NT2/D1 (cell line): ENCODE measurements around the gene BRAT1.

Experiments used
- DNase-seq: peaks from one replicate; pipeline ENCODE4 v3.0.0-alpha.2; 2011; ENCODE audit warnings: low read depth, low spot score
- H3K27me3 ChIP-seq: 2 replicates; pipeline ENCODE4 v1.6.0; 2011; ENCODE audit warnings: mild to moderate bottlenecking; ENCODE audit not compliant: insufficient read length, insufficient read depth
- H3K36me3 ChIP-seq: 2 replicates; pipeline ENCODE4 v1.6.1; 2011; ENCODE audit warnings: mild to moderate bottlenecking, low read length, mixed read lengths; ENCODE audit not compliant: insufficient read depth, insufficient read length
- H3K4me1 ChIP-seq: 2 replicates; pipeline ENCODE4 v1.5.1; 2011; ENCODE audit not compliant: insufficient read depth, insufficient read length
- H3K4me3 ChIP-seq: 2 replicates; pipeline ENCODE4 v1.5.1; 2011; ENCODE audit warnings: low read depth; ENCODE audit not compliant: insufficient read length
- H3K9ac ChIP-seq: 2 replicates; pipeline ENCODE4 v1.6.0; 2011; ENCODE audit warnings: low read depth; ENCODE audit not compliant: insufficient read length
- H3K9me3 ChIP-seq: 2 replicates; pipeline ENCODE4 v1.5.1; 2011; ENCODE audit warnings: mild to moderate bottlenecking, low read length; ENCODE audit not compliant: insufficient read depth
- SUZ12 ChIP-seq: IDR thresholded peaks from 2 replicates; pipeline ENCODE4 v1.6.1; 2011; ENCODE audit not compliant: insufficient read length, insufficient read depth; ENCODE audit errors: extremely low read depth
- YY1 ChIP-seq: IDR thresholded peaks from 2 replicates; pipeline ENCODE4 v1.6.1; 2011; ENCODE audit not compliant: insufficient read length, insufficient read depth
- ZNF274 ChIP-seq: IDR thresholded peaks from 2 replicates; pipeline ENCODE4 v1.6.1; 2011; ENCODE audit warnings: mild to moderate bottlenecking, low read depth, low read length

The BRAT1 gene

GRCh38 chr7:2492038-2492437 lies 63.3 kb downstream of the BRAT1 start:
- H3K9me3 ChIP-seq, result no peaks in the 10 kb centered on the region
- no peak overlapping the region for H3K9ac ChIP-seq
- TF ChIP-seq YY1 (no peak), SUZ12 (no peak), ZNF274 (no peak)
- H3K4me3 ChIP-seq, result no peak overlapping the region
- peaks cover 30% of the 10 kb centered on the region for H3K4me1 ChIP-seq
- DNase-seq, result no peak
- no peaks in the 10 kb centered on the region for H3K36me3 ChIP-seq
- H3K27me3 ChIP-seq, result no peaks in the 10 kb centered on the region

- Histone ChIP-seq H3K9ac (no peak overlapping the region), H3K4me3 (no peak overlapping the region), H3K27me3 (no peaks in the 10 kb centered on the region), H3K36me3 (no peaks in the 10 kb centered on the region), H3K9me3 (no peaks in the 10 kb centered on the region), H3K4me1 (peaks cover 24% of the 10 kb centered on the region)
- DNase-seq, result no peak
- TF ChIP-seq YY1 (no peak), ZNF274 (no peak), SUZ12 (no peak)
These were observed 65.1 kb downstream of the BRAT1 start for GRCh38 chr7:2490181-2490651.

DNA sequence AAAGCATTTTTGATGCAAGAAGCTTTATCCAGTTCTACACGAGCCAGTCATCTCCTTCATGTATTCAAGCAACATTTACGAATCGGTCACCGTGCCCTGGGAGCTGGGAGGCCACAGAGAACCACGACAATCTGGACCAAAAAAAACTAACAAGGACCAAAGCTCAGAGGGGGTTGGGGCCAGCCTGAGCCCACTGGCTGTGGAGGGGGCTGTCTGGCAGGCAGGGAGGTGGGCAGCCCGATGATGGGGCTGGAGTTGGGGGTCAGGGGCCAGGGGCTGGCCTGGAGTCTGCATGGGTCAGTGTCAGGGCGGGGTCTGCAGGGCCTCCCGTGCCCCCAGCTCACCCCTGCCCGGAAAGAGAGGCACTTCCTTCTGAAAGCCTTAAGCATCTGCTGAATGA lies 66.6 kb downstream of the BRAT1 start:
- no peak overlapping the region for H3K4me3 ChIP-seq
- H3K27me3 ChIP-seq, result no peaks in the 10 kb centered on the region
- H3K9me3 ChIP-seq, result no peaks in the 10 kb centered on the region
- H3K9ac ChIP-seq, result no peak overlapping the region
- H3K4me1 ChIP-seq, result peaks cover 15% of the 10 kb centered on the region
- H3K36me3 ChIP-seq, result no peaks in the 10 kb centered on the region
- TF ChIP-seq ZNF274 (no peak), SUZ12 (no peak)
- no peak for DNase-seq

GRCh38 chr7:2488272-2488645 lies 67.1 kb downstream of the BRAT1 start:
- DNase-seq, result no peak
- TF ChIP-seq YY1 (no peak), ZNF274 (no peak), SUZ12 (no peak)
- H3K4me1 ChIP-seq, result peaks cover 12% of the 10 kb centered on the region
- no peaks in the 10 kb centered on the region for H3K27me3 ChIP-seq
- H3K9ac ChIP-seq, result no peak overlapping the region
- no peaks in the 10 kb centered on the region for H3K9me3 ChIP-seq
- no peak overlapping the region for H3K4me3 ChIP-seq
- H3K36me3 ChIP-seq, result no peaks in the 10 kb centered on the region
